GM19025 (cell line): ENCODE measurements around the gene DDX59.
A peak's percentile ranks its signal among the peaks of the same experiment; 100 is the strongest.

ENCODE experiments used
- ATAC-seq: cut with Tn5 transposase; IDR thresholded peaks from one replicate; pipeline ENCODE4 v1.9.1; 2021; ENCODE audit warnings: mild to moderate bottlenecking, low read depth, moderate library complexity; ENCODE audit not compliant: unreplicated experiment

DDX59 gene

GRCh38 chr1:200671235-200671786 lies 1.6 kb upstream of the DDX59 start:
- no peak for ATAC-seq

- peak; percentile 12 for ATAC-seq
These were observed 773 bp upstream of the DDX59 start for GRCh38 chr1:200670242-200671118.

- no peak for ATAC-seq
These were observed 993 bp downstream of the DDX59 start for GRCh38 chr1:200668514-200669313.

GRCh38 chr1:200666309-200666708 lies 3.4 kb downstream of the DDX59 start:
- ATAC-seq = no peak

- ATAC-seq = no peak
These were observed 3.8 kb downstream of the DDX59 start for GRCh38 chr1:200665861-200666260.

- no peak for ATAC-seq
These were observed 9.0 kb downstream of the DDX59 start for GRCh38 chr1:200660719-200661118.

GRCh38 chr1:200659269-200659668 lies 10.4 kb downstream of the DDX59 start:
- ATAC-seq = no peak

GRCh38 chr1:200658037-200658818 lies 11.5 kb downstream of the DDX59 start:
- ATAC-seq = no peak

- peak; percentile 90 for ATAC-seq
These were observed 15.0 kb downstream of the DDX59 start for GRCh38 chr1:200654660-200655059.

GRCh38 chr1:200653022-200653462 lies 16.7 kb downstream of the DDX59 start:
- ATAC-seq = no peak

GRCh38 chr1:200652378-200652777 lies 17.3 kb downstream of the DDX59 start:
- ATAC-seq = no peak

- no peak for ATAC-seq
These were observed 23.2 kb downstream of the DDX59 start for GRCh38 chr1:200646515-200646914.

- no peak for ATAC-seq
These were observed 25.7 kb downstream of the DDX59 start for GRCh38 chr1:200644021-200644420.

- ATAC-seq = no peak
These were observed 27.2 kb downstream of the DDX59 start for GRCh38 chr1:200642481-200642880.

GRCh38 chr1:200640963-200641401 lies 28.7 kb downstream of the DDX59 start:
- no peak for ATAC-seq

- ATAC-seq = no peak
These were observed 29.2 kb downstream of the DDX59 start for GRCh38 chr1:200640373-200640962.

GRCh38 chr1:200638073-200638472 lies 31.6 kb downstream of the DDX59 start:
- ATAC-seq = no peak

GRCh38 chr1:200636681-200637080 lies 33.0 kb downstream of the DDX59 start:
- ATAC-seq = no peak

- ATAC-seq = no peak
These were observed 35.2 kb downstream of the DDX59 start for GRCh38 chr1:200634261-200635122.
